BJ (cell line): ENCODE measurements around the gene PLBD1. TPM values are rescaled to one million over a fixed set of nuclear protein-coding genes. Genes with fewer than 3 reads are reported as not detected.
A peak's percentile ranks its signal among the peaks of the same experiment; 100 is the strongest.

Source experiments
- CTCF ChIA-PET: fragments of 350-600 bp; formaldehyde crosslinking; extraction: SDS; loops from one replicate; lab custom pipeline; 2021; ENCODE audit warnings: antibody characterized with exemption, inconsistent platforms; lab: Yijun Ruan, JAX
- POLR2A ChIA-PET: fragments of 300-600 bp; sonication (Branson Sonifier 250); formaldehyde crosslinking; extraction: SDS; loops from one replicate; lab custom pipeline; 2021; ENCODE audit warnings: antibody characterized with exemption; lab: Charles Lee
- DNase-seq: peaks from one replicate; pipeline ENCODE4 v3.0.0-alpha.2; 2011; ENCODE audit warnings: low read depth
- H3K27me3 ChIP-seq: 2 replicates; pipeline ENCODE4 v1.6.0; 2011; ENCODE audit warnings: low read length; ENCODE audit not compliant: control insufficient read depth, insufficient read depth
- H3K36me3 ChIP-seq: 2 replicates; pipeline ENCODE4 v1.5.1; 2011; ENCODE audit warnings: low read length; ENCODE audit not compliant: control insufficient read depth, insufficient read depth
- H3K4me3 ChIP-seq: 2 replicates; pipeline ENCODE4 v1.5.1; 2011; ENCODE audit warnings: low read depth, mild to moderate bottlenecking, control low read depth, low read length
- polyA plus RNA-seq: library from polyadenylated mRNA; depleted of rRNA; stranded (reverse); fragments of >200 nt; gene quantifications from 2 replicates; pipeline ENCODE4 v1.2.3, GENCODE V29; 2011
- TF ChIP-seq, protein P1 (sequence below): IDR thresholded peaks from 2 replicates; pipeline ENCODE4 v1.5.1; 2011; ENCODE audit warnings: low read depth, mild to moderate bottlenecking, control low read depth, inconsistent platforms, low read length, moderate library complexity; ENCODE audit not compliant: insufficient read depth

Gene PLBD1
- polyA plus RNA-seq, 1 experiment: 0.38 TPM

DNA sequence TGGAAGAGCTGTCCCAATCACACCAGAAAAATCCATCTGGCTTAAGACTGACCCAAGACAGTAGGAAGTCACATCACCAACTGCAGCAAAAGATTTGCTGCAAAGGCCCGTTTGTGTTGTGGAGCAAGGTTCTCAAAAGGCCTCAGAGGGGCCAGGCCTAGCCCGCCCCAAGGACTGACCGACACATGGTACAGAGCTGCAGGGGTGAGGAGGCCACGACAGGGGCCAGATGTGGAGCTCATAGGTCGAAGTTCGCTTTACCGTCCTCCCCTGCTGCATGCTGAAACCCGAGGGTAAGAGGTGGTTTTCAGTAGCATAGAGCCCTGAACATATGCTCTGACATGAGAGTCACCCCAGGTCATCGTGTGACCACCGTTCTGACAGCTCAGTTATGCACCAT is 35.5 kb downstream of the PLBD1 start:
- H3K4me3 ChIP-seq: no peak overlapping the region
- no peak for DNase-seq
- H3K36me3 ChIP-seq: no peaks in the 10 kb centered on the region
- TF ChIP-seq, protein P1, sequence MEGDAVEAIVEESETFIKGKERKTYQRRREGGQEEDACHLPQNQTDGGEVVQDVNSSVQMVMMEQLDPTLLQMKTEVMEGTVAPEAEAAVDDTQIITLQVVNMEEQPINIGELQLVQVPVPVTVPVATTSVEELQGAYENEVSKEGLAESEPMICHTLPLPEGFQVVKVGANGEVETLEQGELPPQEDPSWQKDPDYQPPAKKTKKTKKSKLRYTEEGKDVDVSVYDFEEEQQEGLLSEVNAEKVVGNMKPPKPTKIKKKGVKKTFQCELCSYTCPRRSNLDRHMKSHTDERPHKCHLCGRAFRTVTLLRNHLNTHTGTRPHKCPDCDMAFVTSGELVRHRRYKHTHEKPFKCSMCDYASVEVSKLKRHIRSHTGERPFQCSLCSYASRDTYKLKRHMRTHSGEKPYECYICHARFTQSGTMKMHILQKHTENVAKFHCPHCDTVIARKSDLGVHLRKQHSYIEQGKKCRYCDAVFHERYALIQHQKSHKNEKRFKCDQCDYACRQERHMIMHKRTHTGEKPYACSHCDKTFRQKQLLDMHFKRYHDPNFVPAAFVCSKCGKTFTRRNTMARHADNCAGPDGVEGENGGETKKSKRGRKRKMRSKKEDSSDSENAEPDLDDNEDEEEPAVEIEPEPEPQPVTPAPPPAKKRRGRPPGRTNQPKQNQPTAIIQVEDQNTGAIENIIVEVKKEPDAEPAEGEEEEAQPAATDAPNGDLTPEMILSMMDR: no peak
- no peaks in the 10 kb centered on the region for H3K27me3 ChIP-seq
- ChIA-PET CTCF (no interaction called here), POLR2A (no interaction called here)

DNA sequence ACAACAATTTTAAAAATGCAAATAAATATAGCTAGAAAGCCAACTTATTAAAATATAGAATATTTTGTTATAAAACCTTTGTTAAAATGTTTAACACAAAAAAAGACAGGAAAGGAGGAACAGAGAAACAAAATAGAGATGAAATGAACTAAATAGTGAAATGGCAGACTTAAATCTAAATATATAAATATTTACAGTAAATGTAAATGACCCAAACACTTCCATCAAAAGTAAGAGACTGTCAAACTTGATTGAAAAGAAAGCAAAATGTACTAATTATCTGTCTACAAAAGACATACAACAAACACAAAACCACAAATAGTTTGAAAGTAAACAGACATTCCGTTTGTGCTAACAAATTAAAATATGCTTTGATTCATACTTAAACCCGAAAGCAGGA is 41.7 kb downstream of the PLBD1 start:
- CTCF ChIA-PET: no interaction called here
- no peak overlapping the region for H3K4me3 ChIP-seq
- TF ChIP-seq, protein P1: no peak
- no peaks in the 10 kb centered on the region for H3K36me3 ChIP-seq
- no peaks in the 10 kb centered on the region for H3K27me3 ChIP-seq
- POLR2A ChIA-PET: no interaction called here
- DNase-seq: no peak

DNA sequence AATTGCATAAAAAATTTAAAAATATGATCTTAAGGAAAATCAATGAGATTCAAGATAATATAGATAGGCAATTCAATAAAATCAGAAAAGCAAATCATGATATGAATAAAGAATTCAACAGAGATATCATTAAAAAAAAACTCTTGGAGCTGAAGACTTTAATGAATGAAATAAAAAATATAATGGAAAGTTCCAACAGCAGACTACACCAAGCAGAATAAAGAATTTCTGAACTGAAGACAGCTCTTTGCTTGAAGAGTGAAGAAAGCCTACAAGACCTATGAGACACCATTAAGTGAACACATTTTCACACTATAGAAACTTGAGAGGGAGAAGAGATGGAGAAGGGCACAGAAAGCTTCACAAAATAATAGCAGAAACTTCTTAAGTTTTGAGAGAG is 45.9 kb downstream of the PLBD1 start:
- DNase-seq: no peak
- Histone ChIP-seq H3K27me3 (no peaks in the 10 kb centered on the region), H3K36me3 (no peaks in the 10 kb centered on the region), H3K4me3 (no peak overlapping the region)
- POLR2A ChIA-PET: no interaction called here
- CTCF ChIA-PET: interaction anchor here (1.4 kb wide), 1 partner anchor 8 kb away, joined by 5 read pairs; no protein-coding TSS in a partner anchor
- TF ChIP-seq, protein P1: no peak

DNA sequence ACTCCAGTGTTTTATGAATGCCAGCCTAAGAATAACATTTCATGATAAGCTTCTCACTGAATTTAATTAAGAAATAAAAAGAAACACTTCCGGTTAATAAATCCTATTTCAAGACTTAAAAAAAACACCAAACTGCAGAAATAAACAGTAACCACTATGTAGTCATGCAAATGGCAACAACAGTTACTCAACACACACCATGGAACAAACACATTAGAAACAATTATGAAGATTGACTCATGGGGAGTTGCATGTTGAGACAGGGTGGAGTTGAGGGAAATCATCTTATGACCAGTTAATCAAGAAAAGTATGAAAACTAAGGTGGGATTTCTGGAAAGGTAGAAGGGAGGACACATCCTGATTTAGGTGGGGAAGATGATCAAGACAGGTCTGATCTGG is 52.7 kb downstream of the PLBD1 start:
- Histone ChIP-seq H3K27me3 (no peaks in the 10 kb centered on the region), H3K4me3 (no peak overlapping the region), H3K36me3 (no peaks in the 10 kb centered on the region)
- TF ChIP-seq, protein P1: no peak
- ChIA-PET POLR2A (no interaction called here), CTCF (no interaction called here)
- no peak for DNase-seq

DNA sequence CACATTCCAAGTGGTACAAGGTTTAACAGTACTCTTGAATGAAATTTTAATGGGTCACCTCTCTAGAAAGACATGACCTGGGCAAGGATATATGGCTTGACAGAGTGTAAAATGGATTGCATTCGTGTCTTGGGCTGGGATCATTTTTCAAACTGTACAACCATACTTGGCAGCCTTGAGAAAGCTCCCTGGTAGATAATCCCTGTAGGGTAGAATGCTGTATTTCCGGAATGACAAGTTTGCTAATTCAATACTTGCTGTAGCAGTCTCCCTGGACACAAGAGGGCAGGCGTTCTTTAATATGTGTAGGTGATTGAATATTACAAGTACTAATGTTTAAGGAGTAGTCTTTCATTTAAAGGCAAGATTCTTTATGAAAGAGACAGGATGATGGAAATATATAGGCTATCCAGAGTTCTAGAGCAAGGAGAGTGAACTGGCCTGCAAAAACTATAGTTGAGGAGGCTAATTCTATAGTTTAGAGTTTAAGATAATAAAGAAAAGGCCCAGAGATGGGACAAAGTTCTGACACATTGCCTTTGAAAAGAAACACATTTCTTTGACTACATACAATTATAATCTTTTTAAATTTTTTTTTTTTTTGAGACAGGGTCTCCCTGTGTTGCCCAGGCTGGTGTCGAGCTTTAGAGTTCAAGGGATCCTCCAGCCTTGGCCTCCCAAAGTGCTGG is 53.4 kb downstream of the PLBD1 start:
- CTCF ChIA-PET: no interaction called here
- H3K27me3 ChIP-seq: no peaks in the 10 kb centered on the region
- TF ChIP-seq, protein P1: 0 out of 2 replicates have a peak, but pooled peaks have one; percentile 9
- POLR2A ChIA-PET: no interaction called here
- no peak for DNase-seq
- H3K4me3 ChIP-seq: no peak overlapping the region
- no peaks in the 10 kb centered on the region for H3K36me3 ChIP-seq
